Cerebellar nuclear complex (tissue), 1 donor: ENCODE data around the gene FRMD4B.
"Not testable (repeated sequence)": the region's sequence is repeated elsewhere in the genome, so short reads cannot be mapped to it uniquely, and the experiment has no call there.

ENCODE experiments used
- DNase-seq, 2 experiments: peaks; one replicate each; lab custom pipeline; 2025; lab: John Stamatoyannopoulos, UW

The FRMD4B gene

GRCh38 chr3:69283913-69284611, 101.8 kb downstream of the FRMD4B start:
- DNase-seq = no peak

DNA sequence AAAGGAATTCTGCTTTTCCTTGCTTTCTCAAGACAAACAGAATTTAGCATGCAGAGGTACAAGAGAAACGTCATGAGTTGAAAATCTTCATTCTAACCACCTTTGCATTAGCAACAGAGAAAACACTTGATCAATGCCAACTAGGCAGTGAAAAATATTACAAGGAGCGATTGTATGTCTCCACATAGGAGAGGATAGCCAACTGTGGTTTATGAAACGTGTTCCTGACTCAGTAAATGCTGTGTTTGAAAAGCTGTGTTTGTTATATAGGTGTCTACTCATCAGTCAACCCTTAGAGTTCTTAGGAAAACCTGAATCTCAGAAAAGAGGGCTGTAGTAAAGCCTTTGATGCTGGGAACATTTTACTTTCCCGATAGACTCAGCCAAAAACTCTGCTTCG, 102.4 kb downstream of the FRMD4B start:
- DNase-seq = no peak

- no peak for DNase-seq
Observed at GRCh38 chr3:69282181-69282580, 103.7 kb downstream of the FRMD4B start.

DNA sequence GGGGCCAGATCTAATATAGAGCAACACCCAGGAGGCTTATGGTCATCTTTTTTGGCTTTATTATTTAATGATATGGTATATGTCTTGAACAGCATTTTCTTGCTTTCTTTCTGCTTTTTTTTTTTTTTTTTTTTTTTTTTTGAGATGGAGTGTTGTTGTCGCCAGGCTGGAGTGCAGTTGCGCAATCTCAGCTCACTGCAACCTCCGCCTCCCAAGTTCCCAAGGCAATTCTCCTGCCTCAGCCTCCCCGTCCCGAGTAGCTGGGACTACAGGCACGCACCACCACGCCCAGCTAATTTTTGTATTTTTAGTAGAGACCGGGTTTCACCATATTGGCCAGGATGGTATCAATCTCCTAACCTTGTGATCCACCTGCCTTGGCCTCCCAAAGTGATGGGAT, 108.5 kb downstream of the FRMD4B start:
- not testable (repeated sequence) for DNase-seq

DNA sequence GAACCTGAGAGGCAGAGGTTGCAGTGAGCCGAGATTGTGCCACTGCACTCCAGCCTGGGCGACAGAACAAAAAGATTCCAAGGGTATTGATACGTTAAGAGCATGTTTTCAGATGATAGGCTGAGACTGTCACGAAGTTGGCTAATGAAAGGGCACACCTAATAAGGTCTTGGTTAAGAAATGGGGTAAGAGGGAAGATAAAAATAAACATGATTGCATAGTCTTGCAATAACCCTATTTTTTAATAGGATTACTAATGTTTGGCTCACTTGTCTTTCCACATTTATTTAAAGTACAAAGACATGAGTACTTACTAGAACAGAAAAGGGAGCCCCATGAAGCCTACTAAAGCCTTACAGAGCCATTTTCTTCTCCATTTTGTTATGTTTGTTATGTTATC, 109.0 kb downstream of the FRMD4B start:
- no peak for DNase-seq

DNA sequence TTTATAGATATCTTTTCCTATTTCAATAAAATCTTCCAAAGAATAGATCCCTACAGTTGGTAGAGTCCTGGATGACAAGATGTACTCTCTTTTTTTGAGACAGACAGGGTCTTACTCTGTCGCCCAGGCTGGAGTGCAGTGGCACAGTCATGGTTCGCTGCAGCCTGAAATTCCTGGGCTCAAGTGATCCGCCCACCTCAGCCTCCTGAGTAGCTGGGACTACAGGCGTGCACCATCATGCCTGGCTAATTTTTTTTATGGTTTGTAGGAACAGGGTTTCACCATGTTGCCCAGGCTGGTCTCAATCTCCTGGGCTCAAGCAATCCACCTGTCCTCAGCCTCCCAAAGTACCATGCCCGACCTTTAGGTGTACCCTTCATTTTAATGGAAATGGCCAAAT, 109.7 kb downstream of the FRMD4B start:
- not testable (repeated sequence) for DNase-seq

- DNase-seq = no peak
Observed at GRCh38 chr3:69273896-69274295, 112.0 kb downstream of the FRMD4B start.

DNA sequence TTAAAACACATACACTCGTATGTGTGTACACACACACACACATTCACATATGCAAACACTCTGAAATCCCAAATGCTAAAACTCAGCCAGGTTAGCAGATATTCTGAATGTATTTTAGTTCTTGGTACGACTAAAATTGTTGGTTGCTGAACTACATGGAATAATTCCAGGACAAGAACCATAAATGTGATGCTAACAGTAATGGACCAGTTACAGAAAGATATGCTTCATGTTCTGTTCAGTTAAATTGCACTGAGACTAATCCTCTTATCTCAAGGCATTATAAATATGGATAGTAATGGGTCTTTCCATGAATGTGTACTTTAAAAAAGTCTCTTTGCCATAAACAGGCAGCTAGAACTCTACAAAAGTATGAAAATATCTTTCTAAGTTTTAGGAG, 113.3 kb downstream of the FRMD4B start:
- no peak for DNase-seq

DNA sequence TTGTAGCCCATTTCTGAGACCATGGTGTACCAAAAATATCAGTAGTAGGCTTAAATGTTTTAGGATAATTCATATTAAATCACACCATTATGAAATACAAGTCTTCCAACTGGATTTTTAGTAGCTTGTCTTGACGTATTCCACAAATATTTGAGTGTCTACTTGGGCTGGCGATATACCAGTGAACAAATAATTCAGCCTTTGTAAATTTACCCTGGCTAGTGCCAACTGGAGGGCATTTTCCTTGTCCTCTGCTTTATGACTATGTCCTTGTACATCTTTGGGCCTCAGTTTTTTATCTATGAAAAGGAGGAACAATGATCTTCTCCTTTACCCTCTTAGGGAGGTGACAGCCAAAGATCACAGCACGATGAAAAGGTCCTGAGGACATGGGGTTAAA, 114.8 kb downstream of the FRMD4B start:
- DNase-seq = no peak

DNA sequence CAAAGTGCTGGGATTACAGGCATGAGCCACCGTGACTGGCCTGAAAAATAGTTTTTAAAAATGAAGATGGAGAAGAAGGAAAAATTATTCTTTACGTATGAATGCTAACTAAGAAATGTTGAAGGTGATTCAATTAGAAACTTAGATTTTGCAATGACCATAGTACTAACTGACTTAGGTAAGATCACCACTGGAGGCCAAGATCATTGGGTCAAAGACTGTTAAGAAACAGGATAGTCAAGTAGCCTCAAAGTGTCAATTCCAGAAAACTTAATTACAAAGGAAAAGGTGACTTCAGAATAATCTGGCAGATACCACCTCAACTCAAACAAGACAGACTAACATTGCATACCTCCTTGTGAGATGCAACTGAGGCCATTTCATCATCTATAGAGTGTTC, 119.3 kb downstream of the FRMD4B start:
- no peak for DNase-seq

- not testable (repeated sequence) for DNase-seq
Observed at GRCh38 chr3:69266071-69266470, 119.8 kb downstream of the FRMD4B start.

DNA sequence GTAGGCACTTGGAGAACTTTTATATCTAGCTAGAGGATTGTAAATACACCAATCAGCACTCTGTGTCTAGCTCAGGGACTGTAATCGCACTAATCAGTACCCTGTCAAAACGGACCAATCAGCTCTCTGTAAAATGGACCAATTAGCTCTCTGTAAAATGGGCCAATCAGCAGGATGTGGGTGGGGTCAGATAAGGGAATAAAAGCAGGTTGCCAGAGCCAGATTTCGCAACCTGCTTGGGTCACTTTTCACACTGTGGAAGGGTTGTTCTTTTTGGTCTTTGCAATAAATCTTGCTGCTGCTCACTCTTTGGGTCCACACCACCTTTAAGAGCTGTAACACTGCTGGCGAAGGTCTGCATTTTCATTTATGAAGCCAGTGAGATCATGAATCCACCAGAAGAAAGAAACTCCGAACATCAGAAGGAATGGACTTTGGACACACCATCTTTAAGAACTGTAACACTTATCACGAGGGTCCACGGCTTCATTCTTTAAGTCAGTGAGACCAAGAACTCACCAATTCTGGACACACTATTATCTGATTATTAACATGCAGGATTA, 125.0 kb downstream of the FRMD4B start:
- not testable (repeated sequence) for DNase-seq

DNA sequence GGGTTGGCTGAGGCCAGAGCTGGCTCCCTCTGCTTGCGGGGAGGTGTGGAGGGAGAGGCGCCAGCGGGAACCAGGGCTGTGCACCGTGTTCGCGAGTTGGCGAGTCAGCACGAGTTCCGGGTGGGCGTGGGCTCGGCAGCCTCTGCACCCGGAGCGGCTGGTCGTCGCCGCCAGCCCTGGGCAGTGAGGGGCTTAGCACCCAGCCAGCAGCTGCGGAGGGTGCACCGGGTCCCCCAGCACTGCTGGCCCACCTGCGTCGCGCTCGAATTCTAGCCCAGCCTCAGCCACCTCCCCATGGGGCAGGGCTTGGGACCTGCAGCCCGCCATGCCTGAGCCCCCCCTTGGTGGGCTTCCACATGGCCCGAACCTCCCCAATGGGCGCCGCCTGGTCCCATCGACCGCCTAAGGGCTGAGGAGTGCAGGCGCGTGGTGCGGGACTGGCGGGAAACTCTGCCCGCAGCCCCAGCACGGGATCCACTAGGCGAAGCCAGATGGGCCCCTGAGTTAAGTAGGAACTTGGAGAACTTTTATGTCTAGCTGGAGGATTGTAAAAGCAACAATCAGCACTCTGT, 125.6 kb downstream of the FRMD4B start:
- DNase-seq = no peak

- DNase-seq = no peak
Observed at GRCh38 chr3:69259125-69259524, 126.8 kb downstream of the FRMD4B start.

GRCh38 chr3:69255928-69256327, 130.0 kb downstream of the FRMD4B start:
- DNase-seq = no peak

- DNase-seq = no peak
Observed at GRCh38 chr3:69254351-69254750, 131.5 kb downstream of the FRMD4B start.

DNA sequence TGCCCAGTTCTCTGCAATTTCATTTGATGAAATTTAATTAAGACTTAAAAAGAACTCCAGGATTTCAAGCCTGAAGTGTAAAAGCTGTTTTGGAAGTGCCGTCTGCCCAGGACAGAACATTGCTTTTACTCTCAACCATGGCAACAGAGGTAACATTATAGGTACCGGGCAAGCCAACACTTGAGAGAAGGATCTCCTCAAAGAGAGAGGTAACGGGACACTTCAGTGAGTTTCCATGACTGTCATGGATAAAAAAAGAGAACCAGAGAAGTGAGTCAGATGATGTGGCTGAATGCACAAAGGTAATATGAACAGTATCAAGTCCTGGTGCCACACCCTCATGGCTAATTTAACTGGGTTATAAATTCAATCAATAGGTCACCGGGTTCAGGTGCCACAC, 133.3 kb downstream of the FRMD4B start:
- DNase-seq = no peak

- DNase-seq = no peak
Observed at GRCh38 chr3:69252141-69252540, 133.7 kb downstream of the FRMD4B start.

DNA sequence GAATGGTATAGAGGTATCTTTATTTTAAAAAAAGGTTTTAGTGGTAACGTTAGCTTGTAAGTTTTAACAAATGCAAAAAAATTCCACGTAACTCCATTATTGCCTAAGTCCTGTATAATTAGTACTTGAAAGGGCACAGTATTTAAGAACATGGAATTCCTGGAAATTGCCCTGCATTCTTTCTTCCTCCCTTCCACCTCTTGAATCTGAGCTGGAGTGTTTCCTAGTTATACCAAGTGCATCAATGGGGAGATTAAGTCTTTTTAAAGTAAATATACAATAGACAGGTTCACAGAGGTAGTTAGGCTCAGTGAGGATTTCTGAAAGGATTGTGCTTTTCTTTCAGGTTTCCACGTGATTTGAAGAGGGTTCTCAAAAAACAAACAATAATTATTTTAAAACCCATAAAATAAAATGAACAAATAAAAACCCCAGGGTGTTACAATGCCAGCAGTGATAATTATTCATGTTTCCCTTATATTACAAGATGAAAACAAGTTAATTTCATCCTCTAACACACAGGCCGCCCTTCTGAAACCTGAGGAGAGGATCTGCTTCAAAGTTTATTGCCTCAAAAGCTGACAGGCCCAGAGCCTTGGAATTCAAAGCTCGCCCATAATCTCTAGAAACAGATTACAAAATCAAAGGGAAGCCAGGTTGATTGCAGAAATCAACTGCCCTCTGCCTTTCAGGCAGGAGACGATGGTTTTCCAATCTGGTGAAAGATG, 134.6 kb downstream of the FRMD4B start:
- no peak for DNase-seq

DNA sequence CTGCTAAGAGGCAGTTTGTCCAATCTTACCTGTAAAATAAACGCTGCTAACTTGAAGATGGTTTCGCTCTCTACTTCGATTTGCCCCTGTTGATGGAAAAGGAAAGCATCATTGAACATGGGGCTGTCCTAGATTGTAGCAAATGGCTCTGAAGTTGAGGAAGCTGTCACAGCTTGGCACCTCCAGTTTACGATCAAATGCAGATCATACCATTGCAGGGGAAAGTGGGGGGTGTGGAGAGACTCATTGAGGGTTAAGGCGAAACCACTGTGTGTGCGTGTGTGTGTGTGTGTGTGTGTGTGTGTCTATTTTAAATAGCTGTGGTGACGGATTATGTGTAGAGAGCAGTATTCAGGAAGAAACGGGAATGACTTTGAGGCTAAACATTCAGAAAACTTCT, 135.9 kb downstream of the FRMD4B start:
- DNase-seq = no peak

DNA sequence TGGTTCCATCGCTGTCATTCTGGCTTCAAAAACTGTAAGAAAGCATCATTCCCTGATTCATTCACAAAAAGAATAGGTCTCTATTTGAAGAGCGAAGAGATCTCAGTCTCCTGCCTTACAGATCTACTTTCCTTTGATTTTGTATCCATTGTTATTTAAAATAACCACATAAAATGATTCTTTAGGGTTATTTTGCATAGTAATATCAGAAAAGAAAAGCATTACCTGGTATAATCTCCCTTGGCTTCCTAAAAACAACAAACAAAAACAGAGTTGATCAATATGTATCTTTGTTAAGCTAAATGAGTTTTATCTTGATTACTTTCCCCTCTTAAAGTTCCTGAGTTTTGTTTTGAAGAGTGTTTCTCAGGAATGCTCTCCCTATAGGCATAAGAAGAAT, 136.9 kb downstream of the FRMD4B start:
- DNase-seq = no peak

GRCh38 chr3:69248436-69248835, 137.5 kb downstream of the FRMD4B start:
- DNase-seq = no peak

DNA sequence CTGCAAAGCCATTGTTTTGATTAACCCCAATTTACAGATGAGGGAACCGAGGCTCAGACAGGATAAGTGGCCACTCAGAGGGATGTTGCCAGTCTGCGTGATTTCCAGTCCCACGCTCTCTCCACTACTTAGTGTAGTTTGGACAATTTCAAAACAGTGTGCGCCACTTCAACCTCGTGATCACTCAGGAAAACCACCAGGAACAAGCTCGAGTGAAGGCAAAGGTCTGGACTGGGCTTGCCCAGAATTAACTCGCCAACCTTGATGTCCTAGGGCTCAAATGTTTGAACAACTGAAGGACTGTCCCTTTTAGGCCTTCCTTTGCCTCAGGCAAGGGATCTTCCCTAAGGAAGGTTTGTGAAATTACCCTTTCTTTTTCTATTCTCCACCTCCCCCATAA, 139.3 kb downstream of the FRMD4B start:
- no peak for DNase-seq
